ENCODE data around the gene FEZ2.

Gene FEZ2

DNA sequence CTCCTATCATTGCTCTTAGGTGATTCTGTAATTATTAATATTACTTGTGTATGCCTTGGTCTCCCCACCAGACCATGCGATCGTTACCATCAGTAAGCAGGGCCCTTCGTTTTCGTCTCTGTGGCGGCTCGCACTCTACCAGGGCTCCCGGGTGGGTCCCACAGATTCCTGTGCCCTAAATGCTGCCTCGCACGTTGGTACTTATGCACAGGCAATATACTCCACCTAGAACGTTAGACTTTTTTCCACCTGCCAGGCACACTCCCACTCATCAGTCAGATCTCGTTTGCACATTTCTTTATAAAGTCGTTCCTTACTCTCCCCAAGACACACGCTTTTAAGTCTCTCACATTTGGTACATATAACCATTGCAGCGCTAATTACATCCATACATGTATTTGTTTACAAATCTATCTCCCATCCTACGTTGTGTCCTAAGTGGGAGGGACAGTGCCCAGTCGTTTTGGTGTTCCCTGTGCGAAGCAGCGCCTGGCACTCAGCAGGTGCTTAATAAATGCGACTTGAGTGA lies 901 bp downstream of the FEZ2 start:
- Histone ChIP-seq H3K27me3 (ENCODE audit: low read length) (no peaks in the 10 kb centered on the region), H3K9ac (ENCODE audit: low read length) (peak overlapping the region; percentile 65), H3K4me3 (ENCODE audit: insufficient read depth, low read length, poor library complexity, severe bottlenecking) (peak overlapping the region; percentile 68), H3K36me3 (ENCODE audit: low read length) (no peaks in the 10 kb centered on the region), H3F3A (ENCODE audit: insufficient read depth) (no peaks in the 10 kb centered on the region), H3K9me3 (ENCODE audit: insufficient read depth, low read length) (no peaks in the 10 kb centered on the region), H3K79me2 (ENCODE audit: insufficient read depth, low read length) (peaks cover 20% of the 10 kb centered on the region; the same call in 1 of the 2 replicates), H4K20me1 (ENCODE audit: low read depth, low read length) (no peaks in the 10 kb centered on the region), H3K4me2 (ENCODE audit: low read depth, low read length, poor library complexity, severe bottlenecking) (peak overlapping the region; percentile 87), H3K27ac (ENCODE audit: low read depth, low read length) (0 out of 2 replicates have a peak overlapping the region, but pooled peaks have one; percentile 13), H3K9me2 (replicated peaks; ENCODE audit: insufficient read depth, low read length) (no peaks in the 10 kb centered on the region), H2AFZ (ENCODE audit: low read depth, low read length, severe bottlenecking) (peak overlapping the region; percentile 85)
- TF ChIP-seq EZH2phosphoT487 (conservative IDR thresholded peaks at IDR 0.05; ENCODE audit: low read length) = no peak
- TF ChIP-seq, protein P1, sequence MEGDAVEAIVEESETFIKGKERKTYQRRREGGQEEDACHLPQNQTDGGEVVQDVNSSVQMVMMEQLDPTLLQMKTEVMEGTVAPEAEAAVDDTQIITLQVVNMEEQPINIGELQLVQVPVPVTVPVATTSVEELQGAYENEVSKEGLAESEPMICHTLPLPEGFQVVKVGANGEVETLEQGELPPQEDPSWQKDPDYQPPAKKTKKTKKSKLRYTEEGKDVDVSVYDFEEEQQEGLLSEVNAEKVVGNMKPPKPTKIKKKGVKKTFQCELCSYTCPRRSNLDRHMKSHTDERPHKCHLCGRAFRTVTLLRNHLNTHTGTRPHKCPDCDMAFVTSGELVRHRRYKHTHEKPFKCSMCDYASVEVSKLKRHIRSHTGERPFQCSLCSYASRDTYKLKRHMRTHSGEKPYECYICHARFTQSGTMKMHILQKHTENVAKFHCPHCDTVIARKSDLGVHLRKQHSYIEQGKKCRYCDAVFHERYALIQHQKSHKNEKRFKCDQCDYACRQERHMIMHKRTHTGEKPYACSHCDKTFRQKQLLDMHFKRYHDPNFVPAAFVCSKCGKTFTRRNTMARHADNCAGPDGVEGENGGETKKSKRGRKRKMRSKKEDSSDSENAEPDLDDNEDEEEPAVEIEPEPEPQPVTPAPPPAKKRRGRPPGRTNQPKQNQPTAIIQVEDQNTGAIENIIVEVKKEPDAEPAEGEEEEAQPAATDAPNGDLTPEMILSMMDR (IDR thresholded peaks at IDR 0.05; ENCODE audit: insufficient read depth, low read length, poor library complexity, severe bottlenecking) = no peak

DNA sequence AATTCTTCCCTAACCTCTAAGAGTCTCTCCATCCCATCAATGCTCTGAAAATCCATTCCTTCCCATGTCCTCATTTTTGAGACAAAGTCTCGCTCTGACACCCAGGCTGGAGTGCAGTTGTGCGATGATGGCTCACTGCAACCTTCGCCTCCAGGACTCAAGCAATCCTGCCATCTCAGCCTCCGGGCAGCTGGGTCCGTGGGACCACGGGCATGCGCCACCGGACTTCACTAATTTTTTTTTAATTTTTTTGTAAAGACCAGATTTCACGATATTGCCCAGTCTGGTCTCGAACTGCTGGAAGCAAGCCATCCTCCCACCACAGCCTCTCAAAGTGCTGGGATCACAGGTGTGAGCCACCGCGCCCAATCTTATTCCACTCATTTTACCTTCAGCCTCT lies 1.6 kb downstream of the FEZ2 start:
- Histone ChIP-seq H3K4me3 (ENCODE audit: insufficient read depth, low read length, poor library complexity, severe bottlenecking) (no peak overlapping the region), H3K27me3 (ENCODE audit: low read length) (no peaks in the 10 kb centered on the region), H3K9me3 (ENCODE audit: insufficient read depth, low read length) (no peaks in the 10 kb centered on the region), H3K27ac (ENCODE audit: low read depth, low read length) (no peak overlapping the region), H3F3A (ENCODE audit: insufficient read depth) (no peaks in the 10 kb centered on the region), H3K4me2 (ENCODE audit: low read depth, low read length, poor library complexity, severe bottlenecking) (peak overlapping the region; percentile 87), H2AFZ (ENCODE audit: low read depth, low read length, severe bottlenecking) (no peak overlapping the region), H3K9ac (ENCODE audit: low read length) (no peak overlapping the region), H3K36me3 (ENCODE audit: low read length) (no peaks in the 10 kb centered on the region), H3K9me2 (replicated peaks; ENCODE audit: insufficient read depth, low read length) (no peaks in the 10 kb centered on the region), H3K79me2 (ENCODE audit: insufficient read depth, low read length) (peaks cover 20% of the 10 kb centered on the region; the same call in 1 of the 2 replicates), H4K20me1 (ENCODE audit: low read depth, low read length) (no peaks in the 10 kb centered on the region)
- no peak for TF ChIP-seq EZH2phosphoT487 (conservative IDR thresholded peaks at IDR 0.05; ENCODE audit: low read length)
- TF ChIP-seq, protein P1 (IDR thresholded peaks at IDR 0.05; ENCODE audit: insufficient read depth, low read length, poor library complexity, severe bottlenecking) = no peak

DNA sequence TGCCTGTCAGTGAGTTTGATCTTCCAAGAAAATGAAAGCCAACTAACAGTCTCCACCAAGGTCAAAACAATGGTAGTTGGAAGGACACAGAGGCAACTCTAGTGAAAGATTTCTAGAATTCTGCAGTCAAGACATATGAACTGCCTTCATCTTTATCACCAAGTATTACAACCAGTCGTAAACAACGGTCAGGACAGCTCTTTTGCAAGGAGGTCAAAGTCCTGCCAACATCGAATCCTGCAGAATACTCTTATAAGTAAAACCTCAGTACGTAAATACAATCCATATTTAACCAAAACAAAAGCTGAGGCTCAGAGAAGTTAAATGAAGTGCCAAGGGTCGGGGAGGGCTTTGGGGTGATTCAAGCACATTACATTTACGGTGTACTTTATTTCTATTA lies 3.1 kb downstream of the FEZ2 start:
- Histone ChIP-seq H3K27ac (ENCODE audit: low read depth, low read length) (no peak overlapping the region), H2AFZ (ENCODE audit: low read depth, low read length, severe bottlenecking) (no peak overlapping the region), H3K4me3 (ENCODE audit: insufficient read depth, low read length, poor library complexity, severe bottlenecking) (no peak overlapping the region), H3K9ac (ENCODE audit: low read length) (no peak overlapping the region), H3F3A (ENCODE audit: insufficient read depth) (no peaks in the 10 kb centered on the region), H3K36me3 (ENCODE audit: low read length) (0 out of 2 replicates have a peak, but pooled peaks cover 4% of the 10 kb centered on the region), H3K27me3 (ENCODE audit: low read length) (no peaks in the 10 kb centered on the region), H3K9me3 (ENCODE audit: insufficient read depth, low read length) (no peaks in the 10 kb centered on the region), H3K4me2 (ENCODE audit: low read depth, low read length, poor library complexity, severe bottlenecking) (no peak overlapping the region), H4K20me1 (ENCODE audit: low read depth, low read length) (no peaks in the 10 kb centered on the region), H3K9me2 (replicated peaks; ENCODE audit: insufficient read depth, low read length) (no peaks in the 10 kb centered on the region), H3K79me2 (ENCODE audit: insufficient read depth, low read length) (peaks cover 25% of the 10 kb centered on the region; the same call in 1 of the 2 replicates)
- no peak for TF ChIP-seq EZH2phosphoT487 (conservative IDR thresholded peaks at IDR 0.05; ENCODE audit: low read length)
- TF ChIP-seq, protein P1 (IDR thresholded peaks at IDR 0.05; ENCODE audit: insufficient read depth, low read length, poor library complexity, severe bottlenecking) = no peak
